Pancreas (tissue), 10 donors: ENCODE data around the gene TK1. TPM values are rescaled to one million over a fixed set of nuclear protein-coding genes. Genes with fewer than 3 reads are reported as not detected.

ENCODE experiments used
- ATAC-seq, 4 donors: fragments of 200-7000 bp; cut with Tn5 transposase; one replicate each; pipeline versions ENCODE4 v1.8.0 to v1.9.1; 2020; ENCODE audit warnings: mild to moderate bottlenecking in 4 of 4, moderate library complexity in 4 of 4
- DNase-seq, 6 donors: peaks; one replicate each; pipeline ENCODE4 v3.0.0-alpha.2; 2020
- FAIRE-seq: peaks from 2 replicates; lab custom pipeline; 2012; peaks lifted over from hg19 to GRCh38; lab: Jason Lieb, UNC
- H3K27ac ChIP-seq, 4 donors: fragments of 200-600 bp; sonication (generic); 1 replicate in 3 of 4; 2 replicates in 1 of 4; pipeline versions ENCODE4 v1.5.0 to v1.8.0; 2020
- H3K27me3 ChIP-seq, 4 donors: fragments of 200-600 bp; one replicate each; pipeline ENCODE4 v1.8.0; 2021
- H3K36me3 ChIP-seq, 3 donors: fragments of 200-600 bp; sonication (generic) in 1 of 3; one replicate each; pipeline versions ENCODE4 v1.5.0 to v1.8.0; 2020 to 2021
- H3K4me1 ChIP-seq, 3 donors: fragments of 200-600 bp; one replicate each; pipeline ENCODE4 v1.8.0; 2021
- H3K4me3 ChIP-seq, 4 donors: fragments of 200-600 bp; sonication (generic) in 2 of 4; one replicate each; pipeline versions ENCODE4 v1.5.0 to v1.8.0; 2020 to 2021
- H3K9me3 ChIP-seq, 4 donors: fragments of 200-600 bp; one replicate each; pipeline ENCODE4 v1.8.0; 2021
- CTCF ChIP-seq, 4 donors: fragments of 200-600 bp; sonication (generic) in 3 of 4; IDR thresholded peaks; one replicate each; pipeline versions ENCODE4 v1.5.0 to v1.8.0; 2021; ENCODE audit warnings: antibody characterized with exemption in 4 of 4
- WGBS, 2 donors: extraction: QIAGEN DNeasy Blood & Tissue Kit; methylation state at CpG; one replicate each; pipeline ENCODE4 v1.1.7; 2013; 5-methylcytosine and 5-hydroxymethylcytosine counted together
- intact Hi-C, 3 donors: fragments of 100-400 bp; cut with DNase I; formaldehyde crosslinking; loops; one replicate each; pipeline versions ENCODE4 v1.11.1 to v1.14.2; 2022
- polyA plus RNA-seq, 2 donors: library from polyadenylated mRNA; stranded (reverse); fragments of 200-250 nt; gene quantifications; one replicate each; pipeline ENCODE4 v1.2.3, GENCODE V29; 2013
- total RNA-seq, 6 donors: library from RNA; stranded (reverse); fragmentation: NEBNext Ultra II Directional in 4 of 6; extraction: Animal tissue kit (Norgen Biotek cat#: 25700) in 4 of 6; gene quantifications; one replicate each; pipeline versions ENCODE4 v1.2.1 to v1.2.4, GENCODE V29; 2021 to 2023
- donor health status: healthy with polysubstance abuse.
- donor health status: DM: no; HTN: no; CAD: no; lungs with moderate emphysema.
- donor health status: DM: no; HTN: no; CAD: no.
- donor health status: control.
- donor health status: control.
- donor health status: Bipolar disorder and iron deficiency.
- donor health status: DM: yes; HTN: yes; CAD: no.
- donor health status: DM: no; HTN: no; CAD: no.
- donor health status: DM: no; HTN: no; CAD: no.
- donor health status: DM: yes; HTN: yes; CAD: no.

Gene TK1
- total and polyA plus RNA-seq, 8 donors: 1.2 to 4.2 (median 2.6) TPM

GRCh38 chr17:78168903-78169793 is 17.7 kb downstream of the TK1 start:
- H3K9me3 ChIP-seq: no peaks in the 10 kb centered on the region
- TF ChIP-seq CTCF (IDR thresholded peaks at IDR 0.05): no peak
- peak overlapping the region; percentile 67 to 89 (median 84) for H3K27ac ChIP-seq
- intact Hi-C loops: no loop called here
- peak overlapping the region; percentile 69 to 82 (median 75) for H3K4me3 ChIP-seq
- H3K4me1 ChIP-seq: peaks cover 8 to 36% (median 10%) of the 10 kb centered on the region in 3 donors
- peaks cover 0 to 18% (median 12%) of the 10 kb centered on the region in 3 donors for H3K36me3 ChIP-seq
- ATAC-seq (peak; percentile 36 to 61 (median 54)), DNase-seq (peak; percentile 62 to 90 (median 74)), FAIRE-seq (no peak)
- WGBS, 2 donors: 2 to 3% methylated on average over 7 to 38 of the region's 38 CpGs
- no peaks in the 10 kb centered on the region for H3K27me3 ChIP-seq

GRCh38 chr17:78168242-78168902 is 18.5 kb downstream of the TK1 start, which contains the start of gene SYNGR2:
Gene SYNGR2, plus strand, starts transcription at chr17:78168581. Its CDS starts 36 bp downstream, at chr17:78168617.
- intact Hi-C loops: no loop called here
- H3K4me3 ChIP-seq: peak within 1 kb of the TSS; percentile 69 to 82 (median 75)
- FAIRE-seq: no peak
- 1% methylated on average over 68 to 84 of the region's 84 CpGs for WGBS, 2 donors
- peak within 1 kb of the TSS; percentile 67 to 89 (median 84) for H3K27ac ChIP-seq
- peak; percentile 84 to 91 (median 86) for ATAC-seq
- no peaks in the 10 kb centered on the region for H3K9me3 ChIP-seq
- peaks cover under 1 to 28% (median 6%) of the 10 kb centered on the region in 3 donors for H3K4me1 ChIP-seq
- H3K36me3 ChIP-seq: peaks cover 0 to 18% (median 12%) of the 10 kb centered on the region in 3 donors
- TF ChIP-seq CTCF (IDR thresholded peaks at IDR 0.05): no peak
- no peaks in the 10 kb centered on the region for H3K27me3 ChIP-seq
- peak; percentile 83 to 97 (median 89) for DNase-seq

GRCh38 chr17:78166416-78166815 is 20.4 kb downstream of the TK1 start:
- TF ChIP-seq CTCF (IDR thresholded peaks at IDR 0.05): no peak
- peak in 1 of 6 donors; percentile 14 for DNase-seq
- Histone ChIP-seq H3K9me3 (no peaks in the 10 kb centered on the region), H3K4me1 (peaks cover 0 to 12% (median 6%) of the 10 kb centered on the region in 3 donors), H3K27me3 (no peaks in the 10 kb centered on the region), H3K27ac (no peak overlapping the region), H3K36me3 (no peaks in the 10 kb centered on the region), H3K4me3 (no peak overlapping the region)
- intact Hi-C loops: no loop called here
- ATAC-seq: no peak
- no peak for FAIRE-seq
- WGBS, 2 donors: 65 to 67% methylated on average over 5 to 6 of the region's 6 CpGs

- Histone ChIP-seq H3K27ac (no peak overlapping the region), H3K9me3 (no peaks in the 10 kb centered on the region), H3K36me3 (no peaks in the 10 kb centered on the region), H3K4me1 (peaks cover 0 to 11% (median 4%) of the 10 kb centered on the region in 3 donors), H3K27me3 (no peaks in the 10 kb centered on the region), H3K4me3 (no peak overlapping the region)
- ATAC-seq: no peak
- no peak for DNase-seq
- TF ChIP-seq CTCF (IDR thresholded peaks at IDR 0.05): no peak
- no peak for FAIRE-seq
- WGBS, 2 donors: 86 to 91% methylated on average over 15 to 16 of the region's 16 CpGs
- intact Hi-C loops: no loop called here
Observed at GRCh38 chr17:78164748-78165607, 21.9 kb downstream of the TK1 start.
